Measurements from ENCODE around the gene TRIM67. TPM values are rescaled to one million over a fixed set of nuclear protein-coding genes. Genes with fewer than 3 reads are reported as not detected.

TRIM67 gene
- total RNA-seq, 1 donor from 2014 or later, result not detected

DNA sequence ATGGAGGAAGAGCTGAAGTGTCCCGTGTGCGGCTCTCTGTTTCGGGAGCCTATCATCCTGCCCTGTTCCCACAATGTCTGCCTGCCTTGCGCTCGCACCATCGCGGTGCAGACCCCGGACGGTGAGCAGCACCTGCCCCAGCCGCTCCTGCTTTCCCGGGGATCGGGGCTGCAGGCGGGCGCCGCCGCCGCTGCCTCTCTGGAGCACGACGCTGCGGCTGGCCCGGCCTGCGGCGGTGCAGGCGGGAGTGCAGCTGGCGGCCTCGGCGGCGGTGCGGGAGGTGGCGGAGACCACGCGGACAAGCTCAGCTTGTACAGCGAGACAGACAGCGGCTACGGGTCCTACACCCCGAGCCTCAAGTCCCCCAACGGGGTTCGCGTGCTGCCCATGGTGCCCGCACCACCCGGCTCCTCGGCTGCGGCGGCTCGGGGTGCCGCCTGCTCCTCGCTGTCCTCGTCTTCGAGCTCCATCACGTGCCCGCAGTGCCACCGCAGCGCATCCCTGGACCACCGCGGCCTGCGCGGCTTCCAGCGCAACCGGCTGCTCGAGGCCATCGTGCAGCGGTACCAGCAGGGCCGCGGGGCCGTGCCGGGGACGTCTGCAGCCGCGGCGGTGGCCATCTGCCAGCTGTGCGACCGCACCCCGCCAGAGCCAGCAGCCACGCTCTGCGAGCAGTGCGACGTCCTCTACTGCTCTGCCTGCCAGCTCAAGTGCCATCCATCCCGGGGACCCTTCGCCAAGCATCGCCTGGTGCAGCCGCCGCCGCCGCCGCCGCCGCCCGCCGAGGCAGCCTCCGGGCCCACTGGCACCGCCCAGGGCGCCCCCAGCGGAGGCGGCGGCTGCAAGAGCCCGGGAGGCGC lies 1.3 kb downstream of the TRIM67 start:
- DNase-seq (ENCODE audit: low read depth), result no peak
- no peak for TF ChIP-seq CTCF (conservative IDR thresholded peaks at IDR 0.05; ENCODE audit: low read depth, low read length)
- peak overlapping the region; percentile 41 for H3K4me3 ChIP-seq (ENCODE audit: low read depth, low read length)

- H3K4me3 ChIP-seq (ENCODE audit: low read depth, low read length), result no peak overlapping the region
- DNase-seq (ENCODE audit: low read depth), result no peak
- no peak for TF ChIP-seq CTCF (conservative IDR thresholded peaks at IDR 0.05; ENCODE audit: low read depth, low read length)
These were observed 2.1 kb downstream of the TRIM67 start for GRCh38 chr1:231163830-231164427.

DNA sequence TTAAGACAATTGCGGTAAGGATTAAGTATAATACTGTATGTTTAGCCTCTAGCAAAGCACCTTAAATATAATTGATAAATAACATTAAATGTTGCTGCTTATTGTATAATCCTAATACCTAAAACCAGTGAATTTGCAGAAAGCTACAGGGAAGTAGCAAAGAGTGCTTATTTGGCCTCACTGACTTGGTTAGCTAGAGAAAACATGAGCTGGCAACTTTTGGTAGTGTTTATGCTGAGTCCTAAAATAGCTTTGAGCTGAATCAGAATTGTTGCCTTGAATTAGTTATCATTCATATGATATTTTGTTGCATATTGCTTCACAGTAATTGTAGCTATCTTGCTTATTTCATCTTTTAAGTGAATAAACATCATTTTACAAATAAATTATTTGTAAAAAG lies 3.5 kb downstream of the TRIM67 start:
- no peak for TF ChIP-seq CTCF (conservative IDR thresholded peaks at IDR 0.05; ENCODE audit: low read depth, low read length)
- H3K4me3 ChIP-seq (ENCODE audit: low read depth, low read length), result no peak overlapping the region
- no peak for DNase-seq (ENCODE audit: low read depth)

GRCh38 chr1:231166398-231166797 lies 4.5 kb downstream of the TRIM67 start:
- no peak for TF ChIP-seq CTCF (conservative IDR thresholded peaks at IDR 0.05; ENCODE audit: low read depth, low read length)
- no peak for DNase-seq (ENCODE audit: low read depth)
- no peak overlapping the region for H3K4me3 ChIP-seq (ENCODE audit: low read depth, low read length)

DNA sequence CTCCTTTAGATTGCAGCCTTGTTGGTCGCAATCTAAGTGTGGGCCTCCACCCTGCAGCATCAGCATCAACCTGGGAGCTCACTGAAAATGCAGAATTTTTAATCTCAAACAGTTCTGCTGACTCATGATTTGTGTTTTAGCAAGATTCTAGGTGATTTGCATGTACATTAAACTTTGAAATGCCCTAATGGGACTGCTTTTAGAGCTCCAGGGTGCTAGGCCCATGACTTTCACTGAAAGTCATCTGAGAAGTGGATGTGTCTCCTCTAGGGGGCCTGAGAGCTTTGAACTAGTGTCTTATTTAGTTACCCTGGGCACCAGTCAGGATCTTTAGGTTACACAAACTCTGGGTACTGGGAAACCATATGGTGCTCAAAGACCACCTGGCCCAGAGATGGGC lies 9.0 kb downstream of the TRIM67 start:
- H3K4me3 ChIP-seq (ENCODE audit: low read depth, low read length), result no peak overlapping the region
- DNase-seq (ENCODE audit: low read depth), result no peak
- TF ChIP-seq CTCF (conservative IDR thresholded peaks at IDR 0.05; ENCODE audit: low read depth, low read length), result peak; percentile 48

DNA sequence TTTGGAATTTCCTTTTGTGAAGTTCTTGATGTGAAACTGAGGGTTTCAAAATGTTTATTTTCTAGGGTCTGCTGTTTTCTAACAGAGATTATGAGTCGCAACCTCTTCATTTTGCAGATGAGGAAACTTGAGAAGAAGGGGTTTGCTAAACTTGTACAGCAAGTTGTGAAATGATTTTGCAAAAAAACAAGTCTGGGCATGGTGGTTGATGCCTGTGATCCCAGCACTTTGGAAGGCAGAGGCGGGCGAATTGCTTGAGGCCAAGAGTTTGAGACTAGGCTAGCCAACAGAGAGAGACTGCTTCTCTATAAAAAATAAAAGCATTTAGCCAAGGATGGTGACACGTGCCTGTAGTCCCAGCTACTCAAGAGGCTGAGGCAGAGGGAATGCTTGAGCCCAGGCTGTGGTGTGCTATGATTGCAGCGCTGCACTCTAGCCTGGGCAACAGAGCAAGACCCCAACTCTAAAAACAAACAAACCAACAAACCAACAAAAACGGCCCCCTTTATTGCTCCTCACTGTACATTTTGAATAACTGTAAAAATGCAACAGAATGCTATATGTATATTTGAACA lies 9.9 kb downstream of the TRIM67 start:
- H3K4me3 ChIP-seq (ENCODE audit: low read depth, low read length), result no peak overlapping the region
- no peak for DNase-seq (ENCODE audit: low read depth)
- no peak for TF ChIP-seq CTCF (conservative IDR thresholded peaks at IDR 0.05; ENCODE audit: low read depth, low read length)
